Effector memory CD8-positive, alpha-beta T cell (primary cell): ENCODE results near the gene C1orf141.

ENCODE experiments used
- ATAC-seq: fragments of 150-1000 bp; cut with Tn5 transposase; replicated peaks from 2 replicates; pipeline ENCODE4 v1.10.0; 2021; ENCODE audit warnings: mild to moderate bottlenecking, moderate library complexity
- DNase-seq, 3 experiments: peaks; one replicate each; pipeline ENCODE4 v3.0.0; 2021
- H3K27ac Mint-ChIP-seq, 2 donors: one replicate each; pipeline ENCODE4 v1.8.0; 2022; ENCODE audit warnings: mild to moderate bottlenecking in 2 of 2, mixed read lengths in 2 of 2, moderate library complexity in 2 of 2
- H3K27me3 Mint-ChIP-seq, 2 donors: one replicate each; pipeline ENCODE4 v1.8.0; 2022; ENCODE audit warnings: mixed read lengths in 2 of 2
- H3K36me3 Mint-ChIP-seq: one replicate; pipeline ENCODE4 v1.8.0; 2022; ENCODE audit warnings: mild to moderate bottlenecking, moderate library complexity, mixed read lengths; ENCODE audit not compliant: insufficient read depth
- H3K4me1 Mint-ChIP-seq, 2 donors: one replicate each; pipeline ENCODE4 v1.8.0; 2022; ENCODE audit warnings: low read depth in 2 of 2, mixed read lengths in 2 of 2
- H3K4me3 Mint-ChIP-seq, 2 donors: one replicate each; pipeline ENCODE4 v1.8.0; 2022; ENCODE audit warnings: mild to moderate bottlenecking in 2 of 2, mixed read lengths in 2 of 2, moderate library complexity in 2 of 2
- H3K9me3 Mint-ChIP-seq, 2 donors: one replicate each; pipeline ENCODE4 v1.8.0; 2022; ENCODE audit warnings: mixed read lengths in 2 of 2

C1orf141 gene

GRCh38 chr1:67137307-67137753 is 2.6 kb upstream of the C1orf141 start:
- H3K36me3 Mint-ChIP-seq: no peaks in the 10 kb centered on the region
- peaks cover 4% of the 10 kb centered on the region in 2 donors for H3K4me1 Mint-ChIP-seq
- H3K27ac Mint-ChIP-seq: no peak overlapping the region
- H3K9me3 Mint-ChIP-seq: no peaks in the 10 kb centered on the region
- DNase-seq (no peak), ATAC-seq (no peak)
- peaks cover 7 to 13% of the 10 kb centered on the region in 2 donors for H3K27me3 Mint-ChIP-seq
- H3K4me3 Mint-ChIP-seq: no peak overlapping the region

- no peak for DNase-seq
- Mint-ChIP-seq H3K27me3 (peaks cover 7 to 13% of the 10 kb centered on the region in 2 donors), H3K27ac (no peak overlapping the region), H3K4me1 (peaks cover 4% of the 10 kb centered on the region in 2 donors), H3K9me3 (no peaks in the 10 kb centered on the region), H3K4me3 (no peak overlapping the region), H3K36me3 (no peaks in the 10 kb centered on the region)
- no peak for ATAC-seq
Measured at GRCh38 chr1:67135354-67135753, 584 bp upstream of the C1orf141 start.

- H3K27me3 Mint-ChIP-seq: peaks cover 7 to 13% of the 10 kb centered on the region in 2 donors
- no peaks in the 10 kb centered on the region for H3K36me3 Mint-ChIP-seq
- H3K4me3 Mint-ChIP-seq: no peak overlapping the region
- no peak for ATAC-seq
- no peak for DNase-seq
- no peaks in the 10 kb centered on the region for H3K9me3 Mint-ChIP-seq
- peaks cover 4 to 6% of the 10 kb centered on the region in 2 donors for H3K4me1 Mint-ChIP-seq
- no peak overlapping the region for H3K27ac Mint-ChIP-seq
Measured at GRCh38 chr1:67133177-67133576, 1.6 kb downstream of the C1orf141 start.

GRCh38 chr1:67130673-67131072 is 4.1 kb downstream of the C1orf141 start:
- Mint-ChIP-seq H3K36me3 (peaks cover 2% of the 10 kb centered on the region), H3K4me3 (no peak overlapping the region), H3K27me3 (peaks cover 7 to 13% of the 10 kb centered on the region in 2 donors), H3K27ac (no peak overlapping the region), H3K4me1 (peaks cover 4 to 6% of the 10 kb centered on the region in 2 donors), H3K9me3 (no peaks in the 10 kb centered on the region)
- ATAC-seq (no peak), DNase-seq (no peak)

GRCh38 chr1:67126974-67127373 is 7.8 kb downstream of the C1orf141 start:
- ATAC-seq (no peak), DNase-seq (no peak)
- Mint-ChIP-seq H3K27ac (no peak overlapping the region), H3K4me1 (peaks cover 0 to 2% of the 10 kb centered on the region in 2 donors), H3K4me3 (no peak overlapping the region), H3K27me3 (no peaks in the 10 kb centered on the region), H3K36me3 (peaks cover 3% of the 10 kb centered on the region), H3K9me3 (no peaks in the 10 kb centered on the region)

- H3K27ac Mint-ChIP-seq: no peak overlapping the region
- H3K4me3 Mint-ChIP-seq: no peak overlapping the region
- no peaks in the 10 kb centered on the region for H3K27me3 Mint-ChIP-seq
- peaks cover 0 to 2% of the 10 kb centered on the region in 2 donors for H3K4me1 Mint-ChIP-seq
- H3K36me3 Mint-ChIP-seq: peaks cover 3% of the 10 kb centered on the region
- DNase-seq: no peak
- ATAC-seq: no peak
- no peaks in the 10 kb centered on the region for H3K9me3 Mint-ChIP-seq
Measured at GRCh38 chr1:67126111-67126746, 8.5 kb downstream of the C1orf141 start.

GRCh38 chr1:67124455-67124854 is 10.3 kb downstream of the C1orf141 start:
- peaks cover 3% of the 10 kb centered on the region for H3K36me3 Mint-ChIP-seq
- H3K4me3 Mint-ChIP-seq: no peak overlapping the region
- ATAC-seq (no peak), DNase-seq (no peak)
- H3K27me3 Mint-ChIP-seq: no peaks in the 10 kb centered on the region
- H3K27ac Mint-ChIP-seq: no peak overlapping the region
- H3K9me3 Mint-ChIP-seq: no peaks in the 10 kb centered on the region
- H3K4me1 Mint-ChIP-seq: peaks cover 0 to 2% of the 10 kb centered on the region in 2 donors

- Mint-ChIP-seq H3K27ac (no peak overlapping the region), H3K4me1 (no peaks in the 10 kb centered on the region), H3K9me3 (no peaks in the 10 kb centered on the region), H3K27me3 (no peaks in the 10 kb centered on the region), H3K4me3 (no peak overlapping the region), H3K36me3 (peaks cover 3% of the 10 kb centered on the region)
- no peak for DNase-seq
- no peak for ATAC-seq
Measured at GRCh38 chr1:67120855-67121619, 13.7 kb downstream of the C1orf141 start.

GRCh38 chr1:67118646-67119045 is 16.1 kb downstream of the C1orf141 start:
- H3K4me3 Mint-ChIP-seq: no peak overlapping the region
- H3K36me3 Mint-ChIP-seq: no peaks in the 10 kb centered on the region
- H3K4me1 Mint-ChIP-seq: no peaks in the 10 kb centered on the region
- no peak overlapping the region for H3K27ac Mint-ChIP-seq
- peaks cover 0 to 2% of the 10 kb centered on the region in 2 donors for H3K9me3 Mint-ChIP-seq
- H3K27me3 Mint-ChIP-seq: no peaks in the 10 kb centered on the region
- no peak for ATAC-seq
- no peak for DNase-seq

DNA sequence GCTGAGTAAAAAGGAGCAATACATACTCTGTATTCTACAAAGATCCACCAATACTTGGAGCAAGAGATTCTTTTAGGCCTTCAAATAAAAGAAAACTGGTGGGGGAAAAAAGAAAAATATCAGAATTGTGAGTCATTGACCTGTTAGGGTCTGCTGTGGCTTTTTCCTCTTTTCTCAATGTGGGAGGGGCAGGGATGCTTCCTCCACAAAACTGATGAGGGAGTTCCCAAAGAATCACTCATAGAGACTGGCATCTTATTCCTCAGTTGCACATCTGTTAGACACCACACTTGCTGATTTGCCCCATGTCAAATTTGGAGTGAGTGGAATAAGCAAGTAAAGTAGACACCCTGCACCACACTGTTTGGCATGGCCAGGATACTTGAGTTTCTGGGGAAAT is 16.6 kb downstream of the C1orf141 start:
- Mint-ChIP-seq H3K4me1 (no peaks in the 10 kb centered on the region), H3K4me3 (no peak overlapping the region), H3K9me3 (peaks cover 0 to 2% of the 10 kb centered on the region in 2 donors), H3K36me3 (no peaks in the 10 kb centered on the region), H3K27me3 (no peaks in the 10 kb centered on the region), H3K27ac (no peak overlapping the region)
- ATAC-seq (no peak), DNase-seq (no peak)

DNA sequence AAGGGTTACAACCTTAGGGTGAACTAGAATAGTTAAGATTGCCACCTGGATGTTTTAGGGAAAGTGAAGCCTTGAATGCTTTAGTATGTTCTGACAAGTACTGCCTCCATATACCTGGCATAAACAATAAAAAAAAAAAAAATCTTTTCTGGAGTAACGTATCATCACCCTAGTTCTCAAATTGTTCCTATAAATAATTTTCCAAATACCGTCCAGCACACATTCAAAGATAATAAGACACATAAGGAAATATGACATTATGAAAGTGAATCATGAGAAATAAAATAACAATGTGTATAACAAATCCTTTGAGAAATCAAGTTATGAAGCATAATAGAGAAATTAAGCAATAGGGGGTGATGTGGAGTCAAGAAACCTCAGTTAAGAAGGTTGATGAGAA is 20.6 kb downstream of the C1orf141 start:
- Mint-ChIP-seq H3K9me3 (peaks cover 0 to 2% of the 10 kb centered on the region in 2 donors), H3K27ac (no peak overlapping the region), H3K27me3 (no peaks in the 10 kb centered on the region), H3K36me3 (no peaks in the 10 kb centered on the region), H3K4me3 (no peak overlapping the region), H3K4me1 (no peaks in the 10 kb centered on the region)
- no peak for ATAC-seq
- DNase-seq: no peak

DNA sequence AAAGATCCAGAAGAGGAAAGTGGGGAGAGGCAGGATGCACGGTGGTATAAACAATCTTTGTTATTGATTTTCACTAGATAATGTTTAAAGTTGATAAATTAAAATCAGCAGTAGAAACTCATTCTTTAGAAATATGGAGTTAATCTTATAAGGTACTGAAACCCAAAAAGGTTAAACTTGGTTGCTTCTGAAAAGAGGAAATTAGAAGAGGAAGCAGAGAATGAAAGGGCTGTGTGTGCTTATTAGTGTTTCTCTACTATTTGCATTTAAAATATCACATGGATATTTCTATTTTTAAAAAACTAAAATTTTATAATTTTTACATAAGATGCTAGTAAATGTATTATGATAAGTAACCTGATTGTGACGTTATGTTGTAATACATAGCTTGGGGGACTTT is 24.4 kb downstream of the C1orf141 start:
- H3K4me3 Mint-ChIP-seq: no peak overlapping the region
- H3K9me3 Mint-ChIP-seq: peaks cover 0 to 2% of the 10 kb centered on the region in 2 donors
- H3K4me1 Mint-ChIP-seq: no peaks in the 10 kb centered on the region
- peaks cover 7% of the 10 kb centered on the region in 2 donors for H3K27me3 Mint-ChIP-seq
- DNase-seq (no peak), ATAC-seq (no peak)
- H3K36me3 Mint-ChIP-seq: no peaks in the 10 kb centered on the region
- no peak overlapping the region for H3K27ac Mint-ChIP-seq

GRCh38 chr1:67105508-67105907 is 29.3 kb downstream of the C1orf141 start:
- Mint-ChIP-seq H3K4me1 (no peaks in the 10 kb centered on the region), H3K27me3 (peaks cover 24 to 34% of the 10 kb centered on the region in 2 donors)
- ATAC-seq: no peak

DNA sequence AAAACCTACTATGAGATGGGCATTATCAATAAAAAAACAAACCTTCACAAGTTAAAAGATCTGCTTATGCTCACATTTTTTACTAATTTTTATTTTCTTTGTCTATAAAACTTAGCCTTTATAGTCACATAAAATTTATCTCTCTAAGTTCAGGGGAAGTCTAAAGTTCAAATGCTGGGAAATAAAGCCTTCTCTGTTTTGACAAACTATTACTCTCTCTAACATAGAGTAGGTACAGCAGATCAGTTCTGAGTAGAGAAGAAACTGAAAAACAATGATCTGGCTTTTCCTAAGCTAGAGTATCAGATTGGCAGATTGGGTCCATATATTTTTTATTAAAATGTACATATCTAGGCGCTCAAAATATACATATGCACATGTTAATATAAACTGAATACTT is 31.2 kb downstream of the C1orf141 start:
- DNase-seq (no peak), ATAC-seq (no peak)
- Mint-ChIP-seq H3K36me3 (no peaks in the 10 kb centered on the region), H3K4me3 (no peak overlapping the region), H3K9me3 (no peaks in the 10 kb centered on the region), H3K4me1 (no peaks in the 10 kb centered on the region), H3K27ac (no peak overlapping the region), H3K27me3 (peaks cover 27 to 41% of the 10 kb centered on the region in 2 donors)

More at GRCh38 chr1:67105508-67105907, 29.3 kb downstream of the C1orf141 start:
- DNase-seq: no peak
- Mint-ChIP-seq H3K36me3 (no peaks in the 10 kb centered on the region), H3K27ac (no peak overlapping the region), H3K4me3 (no peak overlapping the region), H3K9me3 (no peaks in the 10 kb centered on the region)
